Neural cell (in vitro differentiated cells): ENCODE measurements around the gene FBXW8. TPM values are rescaled to one million over a fixed set of nuclear protein-coding genes. Genes with fewer than 3 reads are reported as not detected.

Source experiments
- H2AFZ ChIP-seq: fragments of 200-600, 300-800 bp; sonication (generic), shearing (Covaris generic); 2 replicates; pipeline ENCODE4 v1.6.0; 2014; ENCODE audit warnings: low read depth, mild to moderate bottlenecking, antibody characterized with exemption, low read length, moderate library complexity
- H3F3A ChIP-seq: fragments of 200-600 bp; shearing (Covaris generic); 2 replicates; pipeline ENCODE4 v1.6.1; 2016; ENCODE audit warnings: mild to moderate bottlenecking, moderate library complexity, mixed read lengths, antibody characterized with exemption, low read length; ENCODE audit not compliant: insufficient read depth, poor library complexity, severe bottlenecking
- H3K27ac ChIP-seq: fragments of 200-600, 300-800 bp; sonication (generic), shearing (Covaris generic); 2 replicates; pipeline ENCODE4 v1.5.1; 2014; ENCODE audit warnings: mild to moderate bottlenecking, low read length, moderate library complexity
- H3K27me3 ChIP-seq: fragments of 300-800, 200-600 bp; sonication (generic), shearing (Covaris generic); 2 replicates; pipeline ENCODE4 v1.6.0; 2014; ENCODE audit warnings: mild to moderate bottlenecking, low read depth, low read length, moderate library complexity; ENCODE audit not compliant: insufficient read depth
- H3K36me3 ChIP-seq: fragments of 300-800, 200-600 bp; sonication (generic), shearing (Covaris generic); 2 replicates; pipeline ENCODE4 v1.5.1; 2014; ENCODE audit warnings: mild to moderate bottlenecking, antibody characterized with exemption, low read length, moderate library complexity; ENCODE audit not compliant: insufficient read depth
- H3K4me2 ChIP-seq: fragments of 300-800, 200-600 bp; sonication (generic), shearing (Covaris generic); 2 replicates; pipeline ENCODE4 v1.6.0; 2014; ENCODE audit warnings: mild to moderate bottlenecking, low read length
- H3K4me3 ChIP-seq: fragments of 300-800, 200-600 bp; sonication (generic), shearing (Covaris generic); 2 replicates; pipeline ENCODE4 v1.5.1; 2014; ENCODE audit warnings: mild to moderate bottlenecking, low read length, moderate library complexity
- H3K79me2 ChIP-seq: fragments of 200-600 bp; shearing (Covaris generic); replicated peaks from 2 replicates; pipeline ENCODE4 v1.6.0; 2014; ENCODE audit warnings: mild to moderate bottlenecking, low read length, moderate library complexity; ENCODE audit not compliant: insufficient read depth
- H3K9ac ChIP-seq: fragments of 300-800, 200-600 bp; sonication (generic), shearing (Covaris generic); 2 replicates; pipeline ENCODE4 v1.6.1; 2016; ENCODE audit warnings: mild to moderate bottlenecking, low read length, mixed read lengths
- H3K9me2 ChIP-seq: fragments of 200-600 bp; shearing (Covaris generic); 2 replicates; pipeline ENCODE4 v1.6.1; 2016; ENCODE audit warnings: mild to moderate bottlenecking, low read length, mixed read lengths; ENCODE audit not compliant: insufficient read depth
- H3K9me3 ChIP-seq: fragments of 200-600, 300-800 bp; sonication (generic), shearing (Covaris generic); 2 replicates; pipeline ENCODE4 v1.6.1; 2016; ENCODE audit warnings: mild to moderate bottlenecking, mixed run types, low read length, moderate library complexity, mixed read lengths
- H4K20me1 ChIP-seq: fragments of 200-600 bp; shearing (Covaris generic); 2 replicates; pipeline ENCODE4 v1.6.1; 2016; ENCODE audit warnings: mild to moderate bottlenecking, mixed run types; ENCODE audit not compliant: insufficient read depth
- EP300 ChIP-seq: fragments of 450-650 bp; conservative IDR thresholded peaks from 2 replicates; pipeline ENCODE4 v1.6.1; 2014; ENCODE audit warnings: antibody characterized with exemption, mild to moderate bottlenecking, moderate library complexity; ENCODE audit not compliant: poor library complexity, severe bottlenecking
- EZH2 ChIP-seq: fragments of 200-600, 300-800 bp; shearing (Covaris generic), sonication (generic); IDR thresholded peaks from 2 replicates; pipeline ENCODE4 v1.6.1; 2014; ENCODE audit warnings: antibody characterized with exemption, low read length, borderline replicate concordance, mild to moderate bottlenecking; ENCODE audit not compliant: insufficient read depth, poor library complexity, severe bottlenecking
- MXI1 ChIP-seq: fragments of 450-650 bp; conservative IDR thresholded peaks from 2 replicates; pipeline ENCODE4 v1.6.1; 2014; ENCODE audit warnings: antibody characterized with exemption, mild to moderate bottlenecking; ENCODE audit not compliant: poor library complexity, severe bottlenecking
- POLR2AphosphoS5 ChIP-seq: IDR thresholded peaks from 2 replicates; pipeline ENCODE4 v1.6.1; 2012
- RAD21 ChIP-seq: fragments of 450-650 bp; conservative IDR thresholded peaks from 2 replicates; pipeline ENCODE4 v1.6.1; 2014; ENCODE audit warnings: antibody characterized with exemption, mild to moderate bottlenecking, moderate library complexity
- SMC3 ChIP-seq: fragments of 450-650 bp; conservative IDR thresholded peaks from 2 replicates; pipeline ENCODE4 v1.6.1; 2014; ENCODE audit warnings: antibody characterized with exemption, mild to moderate bottlenecking, moderate library complexity; ENCODE audit not compliant: poor library complexity
- TAF1 ChIP-seq: IDR thresholded peaks from 2 replicates; pipeline ENCODE4 v1.6.1; 2012; ENCODE audit warnings: low read depth
- polyA plus RNA-seq: library from polyadenylated mRNA; depleted of rRNA; stranded (reverse); fragments of >200 nt; gene quantifications from 2 replicates; pipeline ENCODE4 v1.2.3, GENCODE V29; 2014
- TF ChIP-seq, protein P1 (sequence below): IDR thresholded peaks from 2 replicates; pipeline ENCODE4 v1.6.1; 2012; ENCODE audit warnings: borderline replicate concordance
- TF ChIP-seq, protein P2 (sequence below): fragments of 450-650 bp; IDR thresholded peaks from 2 replicates; pipeline ENCODE4 v1.5.1; 2014; ENCODE audit warnings: antibody characterized with exemption, mild to moderate bottlenecking, moderate library complexity; ENCODE audit not compliant: poor library complexity, severe bottlenecking

Gene FBXW8
- polyA plus RNA-seq, 1 donor from 2014 or later, result 5.6 TPM

DNA sequence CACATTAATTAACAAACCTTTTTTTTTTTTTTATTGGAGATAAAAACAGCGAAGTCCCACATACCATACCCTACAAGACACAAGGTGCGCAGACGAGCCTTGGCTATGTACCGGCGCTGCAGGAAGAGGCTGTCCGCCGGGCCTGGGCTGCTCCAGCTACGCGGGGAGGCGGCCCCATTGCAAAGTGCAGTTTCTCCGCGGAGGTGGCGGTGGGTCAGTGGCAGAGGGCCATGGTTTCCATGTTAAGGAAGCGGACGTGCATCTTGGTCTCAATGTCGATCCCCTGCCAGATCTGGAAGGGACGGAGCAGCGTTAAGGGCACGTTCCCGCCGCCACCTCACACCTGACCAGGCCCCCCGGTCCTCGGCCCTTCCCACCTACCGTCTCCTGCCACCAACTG lies 128.2 kb downstream of the FBXW8 start:
- Histone ChIP-seq H3K27ac (no peak overlapping the region), H3K9me2 (no peaks in the 10 kb centered on the region)

DNA sequence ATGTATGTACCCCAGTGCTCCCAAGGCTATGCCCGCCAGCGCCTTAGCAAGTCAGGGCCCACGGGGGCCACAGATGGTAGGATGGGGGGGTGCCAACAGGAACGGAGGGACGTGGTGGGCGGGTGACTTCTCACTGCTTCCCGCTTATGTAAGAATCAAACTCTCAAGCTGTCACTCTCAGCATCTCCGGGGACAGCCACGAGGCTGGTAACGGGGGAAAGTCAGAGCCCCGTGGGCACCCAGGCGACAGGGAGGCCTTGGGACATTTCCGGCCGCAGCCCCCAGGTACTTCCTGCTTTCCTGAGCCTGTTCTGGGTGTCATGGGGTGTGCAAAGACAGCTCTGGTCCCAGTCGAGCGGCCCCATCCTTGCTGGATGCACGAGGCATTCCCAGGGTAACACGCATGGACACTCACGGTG lies 129.2 kb downstream of the FBXW8 start:
- Histone ChIP-seq H3K79me2 (no peaks in the 10 kb centered on the region), H3F3A (no peaks in the 10 kb centered on the region), H3K4me3 (no peak overlapping the region), H3K4me2 (no peak overlapping the region), H3K27ac (no peak overlapping the region), H3K36me3 (no peaks in the 10 kb centered on the region), H3K9me3 (no peaks in the 10 kb centered on the region), H4K20me1 (no peaks in the 10 kb centered on the region), H2AFZ (no peak overlapping the region), H3K9me2 (no peaks in the 10 kb centered on the region), H3K27me3 (no peaks in the 10 kb centered on the region), H3K9ac (no peak overlapping the region)
- no peak for TF ChIP-seq RAD21
- no peak for TF ChIP-seq EZH2
- TF ChIP-seq EP300, result no peak
- TF ChIP-seq, protein P1, sequence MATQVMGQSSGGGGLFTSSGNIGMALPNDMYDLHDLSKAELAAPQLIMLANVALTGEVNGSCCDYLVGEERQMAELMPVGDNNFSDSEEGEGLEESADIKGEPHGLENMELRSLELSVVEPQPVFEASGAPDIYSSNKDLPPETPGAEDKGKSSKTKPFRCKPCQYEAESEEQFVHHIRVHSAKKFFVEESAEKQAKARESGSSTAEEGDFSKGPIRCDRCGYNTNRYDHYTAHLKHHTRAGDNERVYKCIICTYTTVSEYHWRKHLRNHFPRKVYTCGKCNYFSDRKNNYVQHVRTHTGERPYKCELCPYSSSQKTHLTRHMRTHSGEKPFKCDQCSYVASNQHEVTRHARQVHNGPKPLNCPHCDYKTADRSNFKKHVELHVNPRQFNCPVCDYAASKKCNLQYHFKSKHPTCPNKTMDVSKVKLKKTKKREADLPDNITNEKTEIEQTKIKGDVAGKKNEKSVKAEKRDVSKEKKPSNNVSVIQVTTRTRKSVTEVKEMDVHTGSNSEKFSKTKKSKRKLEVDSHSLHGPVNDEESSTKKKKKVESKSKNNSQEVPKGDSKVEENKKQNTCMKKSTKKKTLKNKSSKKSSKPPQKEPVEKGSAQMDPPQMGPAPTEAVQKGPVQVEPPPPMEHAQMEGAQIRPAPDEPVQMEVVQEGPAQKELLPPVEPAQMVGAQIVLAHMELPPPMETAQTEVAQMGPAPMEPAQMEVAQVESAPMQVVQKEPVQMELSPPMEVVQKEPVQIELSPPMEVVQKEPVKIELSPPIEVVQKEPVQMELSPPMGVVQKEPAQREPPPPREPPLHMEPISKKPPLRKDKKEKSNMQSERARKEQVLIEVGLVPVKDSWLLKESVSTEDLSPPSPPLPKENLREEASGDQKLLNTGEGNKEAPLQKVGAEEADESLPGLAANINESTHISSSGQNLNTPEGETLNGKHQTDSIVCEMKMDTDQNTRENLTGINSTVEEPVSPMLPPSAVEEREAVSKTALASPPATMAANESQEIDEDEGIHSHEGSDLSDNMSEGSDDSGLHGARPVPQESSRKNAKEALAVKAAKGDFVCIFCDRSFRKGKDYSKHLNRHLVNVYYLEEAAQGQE, result no peak
- TF ChIP-seq, protein P2, sequence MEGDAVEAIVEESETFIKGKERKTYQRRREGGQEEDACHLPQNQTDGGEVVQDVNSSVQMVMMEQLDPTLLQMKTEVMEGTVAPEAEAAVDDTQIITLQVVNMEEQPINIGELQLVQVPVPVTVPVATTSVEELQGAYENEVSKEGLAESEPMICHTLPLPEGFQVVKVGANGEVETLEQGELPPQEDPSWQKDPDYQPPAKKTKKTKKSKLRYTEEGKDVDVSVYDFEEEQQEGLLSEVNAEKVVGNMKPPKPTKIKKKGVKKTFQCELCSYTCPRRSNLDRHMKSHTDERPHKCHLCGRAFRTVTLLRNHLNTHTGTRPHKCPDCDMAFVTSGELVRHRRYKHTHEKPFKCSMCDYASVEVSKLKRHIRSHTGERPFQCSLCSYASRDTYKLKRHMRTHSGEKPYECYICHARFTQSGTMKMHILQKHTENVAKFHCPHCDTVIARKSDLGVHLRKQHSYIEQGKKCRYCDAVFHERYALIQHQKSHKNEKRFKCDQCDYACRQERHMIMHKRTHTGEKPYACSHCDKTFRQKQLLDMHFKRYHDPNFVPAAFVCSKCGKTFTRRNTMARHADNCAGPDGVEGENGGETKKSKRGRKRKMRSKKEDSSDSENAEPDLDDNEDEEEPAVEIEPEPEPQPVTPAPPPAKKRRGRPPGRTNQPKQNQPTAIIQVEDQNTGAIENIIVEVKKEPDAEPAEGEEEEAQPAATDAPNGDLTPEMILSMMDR, result no peak
- no peak for TF ChIP-seq MXI1
- no peak for TF ChIP-seq SMC3
- no peak for TF ChIP-seq POLR2AphosphoS5
- no peak for TF ChIP-seq TAF1

More for the DNA sequence above, 128.2 kb downstream of the FBXW8 start:
- TF ChIP-seq, protein P1, result no peak
- TF ChIP-seq RAD21, result no peak
- TF ChIP-seq EP300, result no peak
- no peak for TF ChIP-seq MXI1
- no peak for TF ChIP-seq POLR2AphosphoS5
- TF ChIP-seq, protein P2, result no peak
- no peak for TF ChIP-seq TAF1
- TF ChIP-seq SMC3, result no peak
- TF ChIP-seq EZH2, result no peak
- no peaks in the 10 kb centered on the region for H4K20me1 ChIP-seq
- no peaks in the 10 kb centered on the region for H3K9me3 ChIP-seq
- H3F3A ChIP-seq, result no peaks in the 10 kb centered on the region
- H3K4me2 ChIP-seq, result no peak overlapping the region
- no peaks in the 10 kb centered on the region for H3K36me3 ChIP-seq
- no peak overlapping the region for H3K4me3 ChIP-seq
- no peak overlapping the region for H3K9ac ChIP-seq
- H3K79me2 ChIP-seq, result no peaks in the 10 kb centered on the region
- no peak overlapping the region for H2AFZ ChIP-seq
- H3K27me3 ChIP-seq, result no peaks in the 10 kb centered on the region
